C4-2B (cell line): Measurements from ENCODE around the gene PDE4B.

ENCODE experiments used
- ZFX ChIP-seq: fragments of 450-650 bp; IDR thresholded peaks from 2 replicates; pipeline ENCODE4 v1.6.1; 2017
- TF ChIP-seq, protein P1 (sequence below): fragments of 450-650 bp; conservative IDR thresholded peaks from 2 replicates; pipeline ENCODE4 v1.5.1; 2017; ENCODE audit warnings: mild to moderate bottlenecking

DNA sequence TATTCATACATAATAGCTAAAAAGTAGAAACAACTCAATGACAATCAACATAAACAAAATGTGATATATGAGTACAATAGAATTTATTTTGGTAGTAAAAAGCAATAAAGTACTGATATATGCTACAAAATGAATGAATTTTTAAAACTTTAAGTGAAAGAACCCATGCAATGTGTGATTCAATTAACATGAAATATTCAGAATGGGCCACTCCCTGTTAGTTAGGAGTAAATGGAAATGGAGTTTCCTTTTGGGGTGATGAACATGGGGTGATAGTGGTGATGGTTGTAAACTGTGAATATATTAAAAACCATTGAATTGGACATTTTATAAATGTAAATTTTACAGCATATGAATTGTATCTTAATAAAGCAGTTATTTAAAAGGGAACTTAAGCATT is 374.6 kb downstream of the PDE4B start:
- TF ChIP-seq, protein P1, sequence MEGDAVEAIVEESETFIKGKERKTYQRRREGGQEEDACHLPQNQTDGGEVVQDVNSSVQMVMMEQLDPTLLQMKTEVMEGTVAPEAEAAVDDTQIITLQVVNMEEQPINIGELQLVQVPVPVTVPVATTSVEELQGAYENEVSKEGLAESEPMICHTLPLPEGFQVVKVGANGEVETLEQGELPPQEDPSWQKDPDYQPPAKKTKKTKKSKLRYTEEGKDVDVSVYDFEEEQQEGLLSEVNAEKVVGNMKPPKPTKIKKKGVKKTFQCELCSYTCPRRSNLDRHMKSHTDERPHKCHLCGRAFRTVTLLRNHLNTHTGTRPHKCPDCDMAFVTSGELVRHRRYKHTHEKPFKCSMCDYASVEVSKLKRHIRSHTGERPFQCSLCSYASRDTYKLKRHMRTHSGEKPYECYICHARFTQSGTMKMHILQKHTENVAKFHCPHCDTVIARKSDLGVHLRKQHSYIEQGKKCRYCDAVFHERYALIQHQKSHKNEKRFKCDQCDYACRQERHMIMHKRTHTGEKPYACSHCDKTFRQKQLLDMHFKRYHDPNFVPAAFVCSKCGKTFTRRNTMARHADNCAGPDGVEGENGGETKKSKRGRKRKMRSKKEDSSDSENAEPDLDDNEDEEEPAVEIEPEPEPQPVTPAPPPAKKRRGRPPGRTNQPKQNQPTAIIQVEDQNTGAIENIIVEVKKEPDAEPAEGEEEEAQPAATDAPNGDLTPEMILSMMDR = no peak
- TF ChIP-seq ZFX = no peak
